HUES64 (cell line): ENCODE measurements around the gene DLG2.
"Not testable (repeated sequence)": the region's sequence is repeated elsewhere in the genome, so short reads cannot be mapped to it uniquely, and the experiment has no call there.

Source experiments
- H3K27ac ChIP-seq: 2 replicates; pipeline ENCODE4 v1.7.0; 2013; ENCODE audit warnings: low read depth, low read length, inconsistent platforms
- H3K27me3 ChIP-seq: 2 replicates; pipeline ENCODE4 v1.6.1; 2013; ENCODE audit warnings: mild to moderate bottlenecking, low read length; ENCODE audit not compliant: insufficient read depth
- H3K36me3 ChIP-seq: 2 replicates; pipeline ENCODE4 v1.6.1; 2013; ENCODE audit warnings: mild to moderate bottlenecking, low read length; ENCODE audit not compliant: insufficient read depth
- H3K4me1 ChIP-seq: 2 replicates; pipeline ENCODE4 v1.6.1; 2013; ENCODE audit warnings: mild to moderate bottlenecking, low read length, moderate library complexity; ENCODE audit not compliant: insufficient read depth
- H3K4me3 ChIP-seq: 2 replicates; pipeline ENCODE4 v1.5.1; 2013; ENCODE audit warnings: mild to moderate bottlenecking, low read length, moderate library complexity
- H3K9ac ChIP-seq: 2 replicates; pipeline ENCODE4 v1.6.1; 2013; ENCODE audit warnings: mild to moderate bottlenecking, low read depth, low read length
- H3K9me3 ChIP-seq: 2 replicates; pipeline ENCODE4 v1.6.1; 2013; ENCODE audit warnings: low read depth, low read length; ENCODE audit not compliant: insufficient read depth
- WGBS: fragments of 150-250, 120-280 bp; methylation state at CpG from one replicate; pipeline ENCODE4 v1.1.7; 2013; ENCODE audit warnings: missing lambda C conversion rate; 5-methylcytosine and 5-hydroxymethylcytosine counted together

Gene DLG2

GRCh38 chr11:85663080-85663752 is 36.1 kb upstream of the DLG2 start:
- Histone ChIP-seq H3K27ac (no peak overlapping the region), H3K4me3 (peak overlapping the region; percentile 96), H3K27me3 (no peaks in the 10 kb centered on the region), H3K9me3 (no peaks in the 10 kb centered on the region), H3K4me1 (peaks cover 21% of the 10 kb centered on the region; the same call in 1 of the 2 replicates), H3K9ac (peak overlapping the region; percentile 99), H3K36me3 (peaks cover 50% of the 10 kb centered on the region)
- 3% methylated on average over 9 of the region's 10 CpGs for WGBS

GRCh38 chr11:85661972-85662664 is 35.0 kb upstream of the DLG2 start:
- WGBS: 25% methylated on average over 4 of the region's 4 CpGs
- Histone ChIP-seq H3K4me1 (peaks cover 21% of the 10 kb centered on the region; the same call in 1 of the 2 replicates), H3K27me3 (no peaks in the 10 kb centered on the region), H3K9ac (peak overlapping the region; percentile 23; the same call in 1 of the 2 replicates), H3K36me3 (peaks cover 61% of the 10 kb centered on the region), H3K4me3 (peak overlapping the region; percentile 96), H3K27ac (no peak overlapping the region), H3K9me3 (no peaks in the 10 kb centered on the region)

DNA sequence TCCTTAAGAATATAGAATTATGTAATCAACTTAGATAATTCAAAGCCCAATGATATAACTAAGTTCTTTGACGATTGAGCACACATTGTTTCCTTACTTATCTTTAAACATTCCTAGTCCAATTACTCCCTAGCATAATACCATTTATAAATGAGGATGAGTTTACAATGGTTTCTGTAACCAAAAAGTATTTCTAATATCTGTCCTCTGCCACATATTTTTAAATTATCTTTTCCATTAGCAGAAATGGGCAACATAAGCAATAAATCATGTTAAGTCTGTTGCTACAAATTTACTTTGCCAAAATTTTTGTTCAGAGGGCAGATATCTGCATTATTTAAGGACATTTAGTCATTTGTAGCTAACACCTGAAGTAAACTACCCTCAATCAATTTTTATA is 31.0 kb upstream of the DLG2 start:
- no peak overlapping the region for H3K27ac ChIP-seq
- peaks cover 21% of the 10 kb centered on the region; the same call in 1 of the 2 replicates for H3K4me1 ChIP-seq
- no peak overlapping the region for H3K9ac ChIP-seq
- H3K27me3 ChIP-seq: no peaks in the 10 kb centered on the region
- no peak overlapping the region for H3K4me3 ChIP-seq
- WGBS: 100% methylated on average over 1 of the region's 1 CpG
- H3K36me3 ChIP-seq: peaks cover 93% of the 10 kb centered on the region
- H3K9me3 ChIP-seq: no peaks in the 10 kb centered on the region

GRCh38 chr11:85656777-85657176 is 29.6 kb upstream of the DLG2 start:
- Histone ChIP-seq H3K4me1 (peaks cover 17% of the 10 kb centered on the region; the same call in 1 of the 2 replicates), H3K27me3 (no peaks in the 10 kb centered on the region), H3K36me3 (peaks cover 83% of the 10 kb centered on the region), H3K9me3 (no peaks in the 10 kb centered on the region), H3K9ac (no peak overlapping the region), H3K4me3 (no peak overlapping the region), H3K27ac (no peak overlapping the region)
- 100% methylated on average over 1 of the region's 1 CpG for WGBS

DNA sequence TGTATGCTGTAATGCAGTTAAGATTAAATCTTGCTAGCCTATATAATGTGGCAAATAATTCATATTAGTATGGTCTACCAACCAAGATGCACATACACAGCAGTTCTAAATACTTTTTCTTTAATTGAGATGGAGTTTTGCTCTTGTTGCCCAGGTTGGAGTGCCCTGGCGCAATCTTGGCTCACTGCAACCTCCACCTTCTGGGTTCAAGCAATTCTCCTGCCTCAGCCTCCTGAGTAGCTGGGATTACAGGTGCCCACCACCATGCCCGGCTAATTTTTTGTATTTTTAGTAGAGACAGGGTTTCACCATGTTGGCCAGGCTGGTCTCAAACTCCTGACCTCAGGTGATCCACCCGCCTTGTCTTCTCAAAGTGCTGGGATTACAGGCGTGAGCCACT is 27.2 kb upstream of the DLG2 start:
- not testable (repeated sequence) for H3K4me1 ChIP-seq, H3K4me3 ChIP-seq, H3K9ac ChIP-seq, H3K9me3 ChIP-seq, H3K27me3 ChIP-seq, H3K27ac ChIP-seq
- peaks cover 61% of the 10 kb centered on the region for H3K36me3 ChIP-seq
- 98% methylated on average over 3 of the region's 4 CpGs for WGBS

DNA sequence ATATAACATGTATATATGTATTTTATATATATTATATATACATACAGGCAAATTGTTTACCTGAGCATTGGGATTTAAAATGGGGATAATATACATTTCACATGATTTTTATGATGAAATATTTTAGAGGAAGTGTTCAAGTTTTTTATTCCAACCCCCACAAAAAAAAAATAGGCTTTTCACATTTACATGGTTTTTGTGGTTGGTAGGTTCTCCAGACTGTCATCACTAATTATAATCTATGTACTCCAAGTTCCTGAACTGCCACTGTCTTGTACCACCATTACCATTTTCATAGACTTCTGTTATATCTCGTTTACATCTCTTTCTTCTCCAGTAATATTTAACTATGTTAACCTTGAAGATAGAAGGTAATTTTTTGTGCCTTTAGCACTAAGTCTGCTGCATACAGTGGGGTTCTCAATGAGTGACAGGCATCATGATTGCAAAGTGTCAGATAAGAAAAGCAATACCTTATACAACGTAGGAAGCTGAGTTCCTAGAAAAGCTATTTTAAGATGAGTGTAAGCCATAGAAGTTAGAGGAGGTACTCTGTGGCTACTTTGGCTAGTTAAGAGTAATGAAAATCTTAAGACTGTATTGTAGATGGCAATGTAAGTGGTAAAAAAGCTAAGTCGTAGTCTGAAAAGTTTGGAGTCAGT is 25.8 kb upstream of the DLG2 start:
- WGBS: over 99% methylated on average over 2 of the region's 3 CpGs
- Histone ChIP-seq H3K4me3 (no peak overlapping the region), H3K9ac (no peak overlapping the region), H3K36me3 (peaks cover 46% of the 10 kb centered on the region), H3K9me3 (no peaks in the 10 kb centered on the region), H3K27me3 (no peaks in the 10 kb centered on the region), H3K4me1 (peaks cover 5% of the 10 kb centered on the region; the same call in 1 of the 2 replicates), H3K27ac (no peak overlapping the region)

- no peaks in the 10 kb centered on the region for H3K9me3 ChIP-seq
- 81% methylated on average over 1 of the region's 1 CpG for WGBS
- H3K36me3 ChIP-seq: peaks cover 28% of the 10 kb centered on the region
- H3K27me3 ChIP-seq: no peaks in the 10 kb centered on the region
- peaks cover 5% of the 10 kb centered on the region; the same call in 1 of the 2 replicates for H3K4me1 ChIP-seq
- no peak overlapping the region for H3K27ac ChIP-seq
- no peak overlapping the region for H3K4me3 ChIP-seq
- H3K9ac ChIP-seq: no peak overlapping the region
Observed at GRCh38 chr11:85651118-85651517, 24.0 kb upstream of the DLG2 start.

DNA sequence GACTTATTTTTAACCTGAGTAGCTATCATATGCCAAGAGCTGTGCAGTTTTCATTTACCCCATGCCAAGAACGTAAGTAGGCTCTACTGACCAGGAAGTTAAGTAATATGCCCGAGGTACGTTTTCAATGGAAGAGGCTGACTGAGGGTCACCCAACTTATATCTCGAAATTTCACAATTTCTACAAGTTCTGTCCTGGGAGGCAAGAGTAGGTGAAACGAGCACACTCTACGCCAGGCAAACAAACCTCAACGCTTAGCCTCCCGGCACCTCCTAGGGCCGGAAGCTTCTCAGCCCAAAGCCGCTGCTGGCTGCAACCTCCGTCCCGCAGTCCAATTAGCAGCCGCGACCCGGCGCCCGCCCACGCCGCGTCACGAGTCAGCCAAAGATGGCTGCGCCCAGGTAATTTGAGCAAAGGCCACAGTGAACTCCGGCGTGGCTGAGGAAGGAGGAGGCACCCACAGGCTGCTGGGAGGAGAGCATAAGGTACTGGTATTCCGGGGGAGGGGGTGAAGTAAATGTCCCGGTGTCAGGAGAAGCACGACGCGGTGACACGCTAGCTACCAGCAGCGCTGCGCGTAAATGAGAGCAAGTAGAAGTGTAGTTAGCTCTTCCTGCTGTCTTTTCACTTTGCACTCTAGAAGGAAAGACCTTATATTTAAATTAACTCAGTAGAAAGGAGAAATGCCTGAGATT is 20.6 kb upstream of the DLG2 start, which contains the start of gene TMEM126A:
Gene TMEM126A (plus strand): TSS at position 364 of the 696 bp plus-strand sequence. CDS start 2,289 bp downstream, outside the sequence.
- Histone ChIP-seq H3K27me3 (no peaks in the 10 kb centered on the region), H3K4me1 (peaks cover 5% of the 10 kb centered on the region; the same call in 1 of the 2 replicates), H3K36me3 (no peaks in the 10 kb centered on the region; the same call in 1 of the 2 replicates), H3K9me3 (no peaks in the 10 kb centered on the region), H3K4me3 (peak within 1 kb of the TSS; percentile 81), H3K27ac (peak within 1 kb of the TSS; percentile 65), H3K9ac (peak within 1 kb of the TSS; percentile 68)
- WGBS: 1% methylated on average over 33 of the region's 33 CpGs

DNA sequence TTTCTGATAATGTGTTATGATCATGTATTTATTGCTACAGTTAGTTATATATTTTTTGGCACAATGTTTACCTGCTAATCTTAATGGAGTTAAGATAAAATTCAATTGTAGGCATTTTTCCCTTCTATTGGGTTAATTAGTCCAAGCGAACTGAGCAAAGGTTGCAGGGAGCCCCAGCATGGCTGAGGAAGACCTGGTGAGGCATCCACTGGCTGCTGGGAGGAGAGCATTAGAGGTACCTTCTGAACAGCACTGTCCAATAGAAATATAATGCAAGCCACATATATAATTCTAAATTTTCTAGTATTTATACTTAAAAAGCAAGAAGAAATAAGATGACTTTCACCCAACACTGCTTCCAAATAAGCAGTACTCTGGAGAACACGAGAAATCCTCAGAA is 19.9 kb upstream of the DLG2 start:
- H3K9me3 ChIP-seq: no peaks in the 10 kb centered on the region
- peak overlapping the region; percentile 65 for H3K27ac ChIP-seq
- peak overlapping the region; percentile 68 for H3K9ac ChIP-seq
- 85% methylated on average over 2 of the region's 2 CpGs for WGBS
- no peaks in the 10 kb centered on the region for H3K27me3 ChIP-seq
- peak overlapping the region; percentile 81 for H3K4me3 ChIP-seq
- H3K4me1 ChIP-seq: peaks cover 5% of the 10 kb centered on the region; the same call in 1 of the 2 replicates
- H3K36me3 ChIP-seq: no peaks in the 10 kb centered on the region; the same call in 1 of the 2 replicates

DNA sequence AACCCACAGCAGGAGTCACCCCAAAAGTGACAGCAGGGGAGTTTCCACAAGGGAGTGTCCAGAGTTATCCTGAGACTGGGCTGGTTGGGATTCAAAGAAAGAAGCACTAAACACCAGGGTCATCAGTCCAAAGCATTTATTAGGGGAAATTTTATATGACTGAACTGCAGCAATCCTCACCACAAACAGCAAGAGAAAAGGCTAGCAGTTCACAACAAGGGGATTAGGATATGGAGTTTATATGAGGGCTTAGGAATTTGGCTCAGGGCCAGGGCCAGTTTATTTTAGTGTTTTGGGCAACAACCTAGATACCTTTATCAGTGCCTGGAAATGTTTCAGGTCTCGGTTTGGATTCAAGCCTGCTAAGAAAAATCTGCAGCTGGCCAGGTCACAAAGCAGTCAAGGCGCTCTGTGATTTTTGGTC is 16.1 kb upstream of the DLG2 start:
- H3K9ac ChIP-seq: no peak overlapping the region
- 0 out of 2 replicates have a peak, but pooled peaks cover 3% of the 10 kb centered on the region for H3K27me3 ChIP-seq
- H3K36me3 ChIP-seq: peaks cover 3% of the 10 kb centered on the region
- no peaks in the 10 kb centered on the region for H3K9me3 ChIP-seq
- H3K4me3 ChIP-seq: no peak overlapping the region
- H3K27ac ChIP-seq: no peak overlapping the region
- no peaks in the 10 kb centered on the region for H3K4me1 ChIP-seq
- WGBS: 82% methylated on average over 2 of the region's 2 CpGs
